AG04450 (cell line): ENCODE measurements around the gene METRNL. TPM values are rescaled to one million over a fixed set of nuclear protein-coding genes. Genes with fewer than 3 reads are reported as not detected.
A peak's percentile ranks its signal among the peaks of the same experiment; 100 is the strongest.

Experiments
- CTCF ChIA-PET: fragments of 300-600, 350-600 bp; formaldehyde crosslinking; extraction: SDS; loops from one replicate; lab custom pipeline; 2022; ENCODE audit warnings: antibody characterized with exemption, inconsistent platforms; lab: Charles Lee
- POLR2A ChIA-PET: fragments of 350-600 bp; formaldehyde crosslinking; extraction: SDS; loops from one replicate; lab custom pipeline; 2021; ENCODE audit warnings: antibody characterized with exemption, inconsistent platforms; lab: Yijun Ruan, JAX
- DNase-seq: peaks from one replicate; pipeline ENCODE4 v3.0.0-alpha.2; 2011; ENCODE audit warnings: low read depth, low spot score
- H3K27ac ChIP-seq: one replicate; pipeline ENCODE4 v1.5.1; 2012; ENCODE audit warnings: low read depth, low read length, control low read depth
- H3K27me3 ChIP-seq: one replicate; pipeline ENCODE4 v1.6.0; 2012; ENCODE audit warnings: low read length; ENCODE audit not compliant: control insufficient read depth, insufficient read depth
- H3K4me3 ChIP-seq: 2 replicates; pipeline ENCODE4 v1.5.1; 2011; ENCODE audit warnings: mild to moderate bottlenecking, low read depth, low read length, control low read depth
- H3K9me3 ChIP-seq: 2 replicates; pipeline ENCODE4 v1.5.1; 2012; ENCODE audit warnings: low read length; ENCODE audit not compliant: control insufficient read depth, insufficient read depth
- polyA plus RNA-seq: library from polyadenylated mRNA; depleted of rRNA; stranded (reverse); fragments of >200 nt; gene quantifications from 2 replicates; pipeline ENCODE4 v1.2.3, GENCODE V29; 2011
- TF ChIP-seq, protein P1 (sequence below): IDR thresholded peaks from 2 replicates; pipeline ENCODE4 v1.5.1; 2011; ENCODE audit warnings: low read depth, low read length, control low read depth, inconsistent platforms

The METRNL gene
- polyA plus RNA-seq, 1 experiment: 10.9 TPM

DNA sequence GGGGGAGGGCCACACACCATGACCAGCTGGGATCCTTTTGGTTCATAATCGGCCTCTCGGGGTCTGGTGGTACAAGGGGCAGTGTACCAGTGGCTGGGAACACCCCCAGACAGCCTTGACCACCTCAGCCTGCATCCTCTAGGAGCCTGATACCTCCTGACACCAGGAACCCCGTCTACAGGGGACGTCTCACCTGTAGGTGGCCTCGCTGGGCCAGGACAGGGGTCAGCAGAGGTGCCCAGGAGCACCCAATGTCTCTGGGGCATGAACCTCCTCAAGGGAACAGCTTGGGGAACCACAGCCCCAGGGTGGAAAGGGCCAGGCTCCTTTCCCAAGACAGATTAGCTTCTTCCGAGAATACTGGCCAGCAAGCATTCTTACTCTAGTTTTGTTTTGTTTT, 2.5 kb upstream of the METRNL start:
- DNase-seq: no peak
- peaks cover 6% of the 10 kb centered on the region; the same call in 1 of the 2 replicates for H3K9me3 ChIP-seq
- no peak overlapping the region for H3K4me3 ChIP-seq
- peaks cover 9% of the 10 kb centered on the region for H3K27me3 ChIP-seq
- H3K27ac ChIP-seq: no peak overlapping the region
- ChIA-PET POLR2A (no interaction called here), CTCF (no interaction called here)
- TF ChIP-seq, protein P1, sequence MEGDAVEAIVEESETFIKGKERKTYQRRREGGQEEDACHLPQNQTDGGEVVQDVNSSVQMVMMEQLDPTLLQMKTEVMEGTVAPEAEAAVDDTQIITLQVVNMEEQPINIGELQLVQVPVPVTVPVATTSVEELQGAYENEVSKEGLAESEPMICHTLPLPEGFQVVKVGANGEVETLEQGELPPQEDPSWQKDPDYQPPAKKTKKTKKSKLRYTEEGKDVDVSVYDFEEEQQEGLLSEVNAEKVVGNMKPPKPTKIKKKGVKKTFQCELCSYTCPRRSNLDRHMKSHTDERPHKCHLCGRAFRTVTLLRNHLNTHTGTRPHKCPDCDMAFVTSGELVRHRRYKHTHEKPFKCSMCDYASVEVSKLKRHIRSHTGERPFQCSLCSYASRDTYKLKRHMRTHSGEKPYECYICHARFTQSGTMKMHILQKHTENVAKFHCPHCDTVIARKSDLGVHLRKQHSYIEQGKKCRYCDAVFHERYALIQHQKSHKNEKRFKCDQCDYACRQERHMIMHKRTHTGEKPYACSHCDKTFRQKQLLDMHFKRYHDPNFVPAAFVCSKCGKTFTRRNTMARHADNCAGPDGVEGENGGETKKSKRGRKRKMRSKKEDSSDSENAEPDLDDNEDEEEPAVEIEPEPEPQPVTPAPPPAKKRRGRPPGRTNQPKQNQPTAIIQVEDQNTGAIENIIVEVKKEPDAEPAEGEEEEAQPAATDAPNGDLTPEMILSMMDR: no peak

DNA sequence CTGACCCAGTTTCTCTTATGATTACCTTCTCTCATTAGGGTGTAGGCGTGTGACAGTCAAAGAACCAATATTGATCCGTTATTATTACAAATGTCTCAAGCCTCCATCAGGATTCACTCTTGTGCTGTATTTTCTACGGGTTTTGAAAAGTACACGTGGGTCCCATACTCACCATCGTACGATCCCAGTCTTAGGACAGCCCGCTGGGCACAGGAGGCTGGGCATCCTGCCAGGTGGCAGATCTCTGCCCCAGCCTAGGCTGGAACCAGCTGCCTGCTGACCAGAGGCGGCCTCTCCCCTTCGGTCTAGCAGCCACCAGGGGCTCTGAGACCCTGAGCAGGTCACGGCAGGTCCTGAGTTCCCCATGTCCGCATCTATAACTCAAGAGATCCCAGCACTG, 2.0 kb upstream of the METRNL start:
- CTCF ChIA-PET: no interaction called here

DNA sequence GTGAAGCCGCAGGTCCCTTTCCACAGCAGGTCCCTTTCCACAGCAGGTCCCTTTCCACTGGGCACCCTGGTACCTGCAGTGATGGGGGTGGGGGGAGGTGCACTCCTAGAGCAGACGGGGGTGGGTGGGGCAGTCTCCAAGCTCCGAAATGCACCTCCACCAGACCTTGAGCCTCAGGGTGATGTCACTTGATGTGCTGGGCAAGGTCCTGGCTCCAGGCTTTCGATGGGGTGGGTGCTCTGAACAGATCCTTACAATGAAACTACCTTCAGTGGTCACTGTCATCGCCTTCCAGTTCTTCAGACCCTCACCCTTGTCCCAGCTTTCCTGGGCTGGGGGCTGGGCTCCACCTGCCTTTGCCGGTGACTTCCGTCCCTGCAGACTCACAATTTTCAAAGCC, 1.5 kb upstream of the METRNL start:
- H3K27ac ChIP-seq: no peak overlapping the region
- POLR2A ChIA-PET: no interaction called here
- H3K4me3 ChIP-seq: no peak overlapping the region
- H3K27me3 ChIP-seq: peaks cover 9% of the 10 kb centered on the region
- CTCF ChIA-PET: no interaction called here
- H3K9me3 ChIP-seq: peaks cover 6% of the 10 kb centered on the region; the same call in 1 of the 2 replicates
- TF ChIP-seq, protein P1: no peak
- DNase-seq: no peak

More for the DNA sequence above, 2.0 kb upstream of the METRNL start:
- TF ChIP-seq, protein P1: no peak
- Histone ChIP-seq H3K9me3 (peaks cover 6% of the 10 kb centered on the region; the same call in 1 of the 2 replicates), H3K27me3 (peaks cover 9% of the 10 kb centered on the region), H3K4me3 (no peak overlapping the region), H3K27ac (no peak overlapping the region)
- POLR2A ChIA-PET: no interaction called here
- no peak for DNase-seq

- no peak for DNase-seq
- peaks cover 9% of the 10 kb centered on the region for H3K27me3 ChIP-seq
- TF ChIP-seq, protein P1: no peak
- peaks cover 6% of the 10 kb centered on the region; the same call in 1 of the 2 replicates for H3K9me3 ChIP-seq
- ChIA-PET POLR2A (interaction anchor here (0.5 to 1.5 kb wide), 6 partner anchors 19 to 1153 kb away, joined by 3 to 6 read pairs (median 4); no protein-coding TSS in a partner anchor), CTCF (no interaction called here)
- H3K4me3 ChIP-seq: peak overlapping the region; percentile 62
- no peak overlapping the region for H3K27ac ChIP-seq
These were observed 744 bp upstream of the METRNL start for GRCh38 chr17:83078378-83079351.
